GM10266 (cell line): ENCODE measurements around the gene CPEB2.
A peak's percentile ranks its signal among the peaks of the same experiment; 100 is the strongest.

Source experiments
- DNase-seq: peaks from one replicate; pipeline ENCODE4 v3.0.0; 2012; ENCODE audit errors: extremely low spot score
- CTCF ChIP-seq: IDR thresholded peaks from 2 replicates; pipeline ENCODE4 v1.5.1; 2012; ENCODE audit warnings: mild to moderate bottlenecking, low read depth; ENCODE audit not compliant: control insufficient read depth, insufficient read depth; ENCODE audit errors: missing control alignments

CPEB2 gene

GRCh38 chr4:15001869-15002658 is at the start of gene CPEB2:
Gene CPEB2 (plus strand): TSS chr4:15002481. CDS start chr4:15002674, 193 bp downstream.
- no peak for TF ChIP-seq CTCF
- peak; percentile 93 for DNase-seq

- TF ChIP-seq CTCF: no peak
- DNase-seq: no peak
These were observed 43.8 kb upstream of the CPEB2 start for GRCh38 chr4:14958436-14958835.

- DNase-seq: no peak
- no peak for TF ChIP-seq CTCF
These were observed 41.0 kb upstream of the CPEB2 start for GRCh38 chr4:14961292-14961691.

GRCh38 chr4:14965071-14965470 is 37.2 kb upstream of the CPEB2 start:
- no peak for TF ChIP-seq CTCF
- no peak for DNase-seq

- no peak for TF ChIP-seq CTCF
These were observed 34.3 kb upstream of the CPEB2 start for GRCh38 chr4:14967982-14968381.

GRCh38 chr4:14977830-14978229 is 24.5 kb upstream of the CPEB2 start:
- TF ChIP-seq CTCF: no peak

More at GRCh38 chr4:14967982-14968381, 34.3 kb upstream of the CPEB2 start:
- no peak for DNase-seq

GRCh38 chr4:14984448-14984847 is 17.8 kb upstream of the CPEB2 start:
- TF ChIP-seq CTCF: no peak
- DNase-seq: no peak

More at GRCh38 chr4:14977830-14978229, 24.5 kb upstream of the CPEB2 start:
- DNase-seq: no peak
